VCaP (cell line): Measurements from ENCODE around the gene IGLL1.

Experiments
- H3K27ac ChIP-seq: fragments of 450-650 bp; 2 replicates; pipeline ENCODE4 v1.5.1; 2017
- TF ChIP-seq, protein P1 (sequence below): fragments of 450-650 bp; conservative IDR thresholded peaks from 2 replicates; pipeline ENCODE4 v1.5.1; 2017; ENCODE audit warnings: mild to moderate bottlenecking, moderate library complexity

IGLL1 gene

DNA sequence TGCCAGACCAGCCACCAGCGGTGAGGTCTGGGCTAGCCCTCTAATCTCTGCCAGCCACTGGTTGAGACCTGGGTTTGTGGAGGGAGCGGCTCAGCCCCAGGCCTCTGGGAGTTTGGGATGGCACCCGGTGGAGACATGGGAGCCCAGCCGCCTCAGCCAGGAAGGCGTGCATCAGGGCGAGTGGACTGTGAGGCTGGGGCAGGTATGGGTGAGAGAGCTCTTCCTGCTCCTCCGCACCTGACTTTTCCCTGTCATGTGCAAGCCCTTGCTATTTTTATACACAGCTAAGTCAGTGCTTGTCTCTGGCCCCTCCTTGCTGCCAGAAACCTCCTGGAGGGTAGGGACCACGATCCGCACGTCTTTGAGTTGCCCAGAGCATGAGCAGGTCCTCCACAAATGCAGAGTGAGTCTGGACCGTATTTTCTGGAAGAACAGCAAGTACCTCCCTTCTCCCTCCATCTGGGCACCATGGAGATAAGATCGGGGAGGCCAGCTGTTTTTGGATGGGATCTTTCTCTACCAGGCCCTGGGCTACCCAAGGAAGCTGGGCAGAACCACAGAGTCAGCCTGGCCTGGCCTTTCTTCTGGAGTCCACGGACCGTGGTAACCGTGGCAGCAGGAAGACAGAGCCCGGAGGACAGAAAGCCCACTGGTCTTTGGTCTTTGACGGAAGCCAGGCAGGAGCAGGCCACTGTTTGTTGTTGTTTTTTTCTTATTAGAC, 53.3 kb downstream of the IGLL1 start:
- H3K27ac ChIP-seq, result peak overlapping the region; percentile 43; the same call in 1 of the 2 replicates
- TF ChIP-seq, protein P1, sequence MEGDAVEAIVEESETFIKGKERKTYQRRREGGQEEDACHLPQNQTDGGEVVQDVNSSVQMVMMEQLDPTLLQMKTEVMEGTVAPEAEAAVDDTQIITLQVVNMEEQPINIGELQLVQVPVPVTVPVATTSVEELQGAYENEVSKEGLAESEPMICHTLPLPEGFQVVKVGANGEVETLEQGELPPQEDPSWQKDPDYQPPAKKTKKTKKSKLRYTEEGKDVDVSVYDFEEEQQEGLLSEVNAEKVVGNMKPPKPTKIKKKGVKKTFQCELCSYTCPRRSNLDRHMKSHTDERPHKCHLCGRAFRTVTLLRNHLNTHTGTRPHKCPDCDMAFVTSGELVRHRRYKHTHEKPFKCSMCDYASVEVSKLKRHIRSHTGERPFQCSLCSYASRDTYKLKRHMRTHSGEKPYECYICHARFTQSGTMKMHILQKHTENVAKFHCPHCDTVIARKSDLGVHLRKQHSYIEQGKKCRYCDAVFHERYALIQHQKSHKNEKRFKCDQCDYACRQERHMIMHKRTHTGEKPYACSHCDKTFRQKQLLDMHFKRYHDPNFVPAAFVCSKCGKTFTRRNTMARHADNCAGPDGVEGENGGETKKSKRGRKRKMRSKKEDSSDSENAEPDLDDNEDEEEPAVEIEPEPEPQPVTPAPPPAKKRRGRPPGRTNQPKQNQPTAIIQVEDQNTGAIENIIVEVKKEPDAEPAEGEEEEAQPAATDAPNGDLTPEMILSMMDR, result no peak

DNA sequence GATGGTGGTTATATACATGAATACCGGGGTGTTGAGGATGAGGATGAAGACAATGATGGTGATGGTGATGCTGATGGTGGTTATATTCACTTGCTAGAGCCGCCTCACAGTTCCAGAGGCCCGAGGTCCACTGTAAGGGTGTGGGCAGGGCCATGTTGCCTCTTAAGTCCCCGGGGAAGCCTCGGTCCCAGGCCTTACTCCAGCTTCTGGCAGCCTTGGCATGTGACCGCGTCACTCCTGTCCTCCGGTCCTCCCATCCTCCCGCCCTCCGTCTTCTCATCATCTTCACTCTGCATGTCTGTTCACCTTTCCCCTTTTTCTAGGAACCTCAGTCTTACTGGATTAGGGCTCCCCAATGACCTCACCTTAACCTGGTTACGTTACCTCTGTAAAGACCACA, 54.6 kb downstream of the IGLL1 start:
- TF ChIP-seq, protein P1, result no peak
- H3K27ac ChIP-seq, result no peak overlapping the region

DNA sequence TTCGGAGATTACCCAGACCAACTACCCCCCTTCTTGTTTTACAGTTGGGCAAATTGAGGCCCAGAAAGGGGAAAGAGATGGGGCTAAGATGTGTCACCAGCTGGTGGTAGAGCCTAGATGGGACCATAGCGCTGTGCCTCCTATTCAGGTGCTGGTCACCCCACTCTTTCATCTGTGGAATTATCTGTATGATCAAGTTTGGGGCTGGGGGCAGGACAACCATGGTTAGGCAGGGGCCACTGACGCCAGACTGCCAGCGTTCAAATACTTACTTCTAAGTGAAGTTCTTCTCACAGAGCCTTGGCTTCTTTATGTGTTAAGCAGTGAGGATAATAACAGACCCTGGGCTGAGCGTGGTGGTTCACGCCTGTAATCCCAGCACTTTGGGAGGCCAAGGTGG, 55.9 kb downstream of the IGLL1 start:
- peak overlapping the region; percentile 99; the same call in 1 of the 2 replicates for H3K27ac ChIP-seq
- TF ChIP-seq, protein P1, result no peak

DNA sequence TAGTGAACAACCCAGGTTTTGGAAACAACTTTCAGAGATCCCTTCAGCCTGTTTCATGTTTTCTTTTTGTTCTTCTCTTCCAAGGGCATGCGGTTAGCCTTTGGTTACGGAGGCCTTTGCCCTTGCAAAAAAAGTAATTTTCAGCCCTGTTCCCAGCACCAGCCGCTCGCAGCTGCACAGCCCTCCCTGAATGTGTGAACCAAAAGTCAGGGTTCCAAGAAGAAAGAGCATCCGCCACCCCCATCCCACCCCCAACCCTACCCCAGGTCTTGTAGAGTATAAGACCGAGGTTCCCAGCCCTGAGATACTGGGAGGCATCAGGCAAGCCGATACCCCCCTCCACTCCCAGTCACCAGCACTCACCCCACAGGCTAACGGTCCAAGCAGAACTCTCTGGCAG, 56.4 kb downstream of the IGLL1 start:
- peak overlapping the region; percentile 99 for H3K27ac ChIP-seq
- TF ChIP-seq, protein P1, result no peak
